GM12874 (cell line): Measurements from ENCODE around the gene FHOD3.

Experiments used
- TF ChIP-seq, protein P1 (sequence below): IDR thresholded peaks from 2 replicates; pipeline ENCODE4 v1.5.1; 2011; ENCODE audit warnings: low read depth, mild to moderate bottlenecking, control low read depth, low read length, moderate library complexity; ENCODE audit not compliant: insufficient read depth

The FHOD3 gene

DNA sequence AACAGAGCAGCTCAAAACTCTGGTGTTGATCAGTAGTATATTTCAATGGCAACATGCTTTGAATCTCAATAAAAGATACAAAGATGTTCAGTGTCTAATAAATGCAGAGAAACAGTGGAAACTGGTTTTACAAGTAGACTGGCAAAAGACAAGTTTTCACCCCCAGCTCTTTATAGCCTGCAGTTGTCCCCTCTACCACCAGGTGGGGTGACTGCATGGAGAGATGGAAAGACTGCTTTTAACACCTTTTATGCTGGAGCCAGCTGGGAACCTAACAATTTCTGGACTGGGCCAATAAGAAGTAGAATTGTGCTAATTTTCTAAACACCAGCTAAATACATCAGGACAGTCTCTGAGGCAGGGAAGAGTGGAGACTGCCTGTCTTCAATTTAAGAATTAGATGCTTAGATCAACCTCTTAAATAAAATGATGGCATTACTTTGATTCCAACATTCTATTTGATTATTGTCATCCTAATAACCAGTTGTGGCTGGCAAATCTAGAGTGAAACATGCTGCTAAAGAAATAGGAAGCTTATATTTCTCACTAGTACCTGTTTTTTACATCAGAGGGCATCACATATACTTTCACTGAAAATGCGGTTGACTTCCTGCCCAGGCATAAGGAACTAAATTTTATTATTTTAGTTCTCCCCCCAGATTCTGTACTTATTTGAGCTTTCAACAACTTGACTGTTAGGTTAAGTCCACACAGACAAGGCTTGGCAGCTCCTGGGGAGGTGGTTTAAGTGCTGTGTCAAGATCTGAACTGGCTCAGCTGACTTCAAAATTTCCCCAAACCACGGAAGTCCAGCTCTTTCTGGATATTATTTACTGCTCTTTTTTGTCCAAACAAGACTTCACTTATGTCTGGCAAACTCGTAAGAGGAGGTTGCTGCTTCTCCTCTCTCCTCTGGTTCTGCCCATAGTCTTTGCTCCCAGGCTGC lies 390.8 kb downstream of the FHOD3 start:
- TF ChIP-seq, protein P1, sequence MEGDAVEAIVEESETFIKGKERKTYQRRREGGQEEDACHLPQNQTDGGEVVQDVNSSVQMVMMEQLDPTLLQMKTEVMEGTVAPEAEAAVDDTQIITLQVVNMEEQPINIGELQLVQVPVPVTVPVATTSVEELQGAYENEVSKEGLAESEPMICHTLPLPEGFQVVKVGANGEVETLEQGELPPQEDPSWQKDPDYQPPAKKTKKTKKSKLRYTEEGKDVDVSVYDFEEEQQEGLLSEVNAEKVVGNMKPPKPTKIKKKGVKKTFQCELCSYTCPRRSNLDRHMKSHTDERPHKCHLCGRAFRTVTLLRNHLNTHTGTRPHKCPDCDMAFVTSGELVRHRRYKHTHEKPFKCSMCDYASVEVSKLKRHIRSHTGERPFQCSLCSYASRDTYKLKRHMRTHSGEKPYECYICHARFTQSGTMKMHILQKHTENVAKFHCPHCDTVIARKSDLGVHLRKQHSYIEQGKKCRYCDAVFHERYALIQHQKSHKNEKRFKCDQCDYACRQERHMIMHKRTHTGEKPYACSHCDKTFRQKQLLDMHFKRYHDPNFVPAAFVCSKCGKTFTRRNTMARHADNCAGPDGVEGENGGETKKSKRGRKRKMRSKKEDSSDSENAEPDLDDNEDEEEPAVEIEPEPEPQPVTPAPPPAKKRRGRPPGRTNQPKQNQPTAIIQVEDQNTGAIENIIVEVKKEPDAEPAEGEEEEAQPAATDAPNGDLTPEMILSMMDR = peak; percentile 83

DNA sequence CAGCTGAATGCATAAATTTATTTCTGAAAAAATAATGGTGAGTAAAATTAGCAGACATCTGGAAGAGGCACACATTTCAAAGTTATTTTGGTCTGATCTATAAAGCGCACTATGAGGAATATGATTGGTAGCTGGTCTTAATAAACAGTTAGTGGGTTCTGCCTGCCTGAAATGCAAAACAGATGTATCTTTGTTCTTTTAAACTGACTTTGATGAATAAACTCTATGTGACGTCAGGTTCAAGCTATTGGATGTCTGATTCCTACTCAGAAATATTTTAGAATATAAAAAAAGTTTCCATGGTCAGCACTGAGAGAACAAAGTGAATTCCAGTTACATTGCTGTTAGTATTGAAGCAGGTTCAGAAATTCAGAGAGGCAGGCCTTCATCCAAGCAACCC lies 394.9 kb downstream of the FHOD3 start:
- TF ChIP-seq, protein P1 = no peak

DNA sequence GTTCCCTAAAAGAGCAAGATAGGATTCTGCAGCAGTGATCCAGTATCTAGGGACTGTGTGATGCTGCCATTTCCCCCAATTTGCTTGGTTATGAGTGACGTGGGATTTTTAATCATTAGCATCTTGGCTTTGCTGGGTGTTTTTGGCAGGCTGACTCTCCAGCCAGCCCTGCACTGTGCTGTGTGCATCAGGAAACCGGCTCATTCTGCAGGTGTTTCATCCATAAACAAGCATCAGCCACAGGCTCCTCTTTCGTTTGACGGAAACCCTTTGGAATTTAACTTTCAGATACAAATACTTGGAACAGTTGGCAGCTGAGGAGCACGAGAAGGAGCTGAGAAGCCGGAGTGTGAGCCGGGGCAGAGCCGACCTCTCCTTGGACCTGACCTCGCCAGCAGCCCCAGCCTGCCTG lies 395.4 kb downstream of the FHOD3 start:
- TF ChIP-seq, protein P1 = no peak

DNA sequence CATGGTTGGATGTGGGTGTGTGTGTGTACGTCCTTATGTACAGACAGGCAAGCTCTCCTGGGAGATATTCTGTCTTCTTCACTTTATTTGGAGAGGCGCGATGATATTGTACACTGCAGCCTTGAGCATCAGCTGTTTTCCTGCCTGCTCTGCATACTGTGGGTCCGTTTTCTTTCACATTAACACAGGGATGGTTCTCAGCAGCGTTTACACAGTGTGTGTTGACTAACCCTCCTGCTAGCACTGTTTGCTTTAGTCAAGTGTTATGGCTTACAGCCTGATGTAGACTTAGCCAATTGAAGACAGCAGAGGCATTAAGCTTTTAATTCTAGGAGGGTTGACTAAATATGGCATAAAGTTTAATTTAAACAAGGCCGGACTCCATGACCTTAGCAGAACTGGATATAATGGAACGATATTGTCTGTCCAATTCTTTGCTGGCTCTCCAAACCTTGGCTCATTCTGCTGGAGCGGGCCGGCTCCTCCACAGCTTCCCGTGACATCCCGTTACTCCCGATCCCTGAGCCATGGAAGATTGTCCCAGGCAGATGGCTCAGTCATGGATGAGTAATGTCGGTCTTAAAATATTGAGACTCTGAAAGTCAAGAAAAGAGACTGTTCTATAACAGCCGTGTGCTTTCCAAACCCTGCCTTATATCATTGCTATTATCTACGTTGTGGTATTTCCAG lies 396.6 kb downstream of the FHOD3 start:
- TF ChIP-seq, protein P1 = no peak

DNA sequence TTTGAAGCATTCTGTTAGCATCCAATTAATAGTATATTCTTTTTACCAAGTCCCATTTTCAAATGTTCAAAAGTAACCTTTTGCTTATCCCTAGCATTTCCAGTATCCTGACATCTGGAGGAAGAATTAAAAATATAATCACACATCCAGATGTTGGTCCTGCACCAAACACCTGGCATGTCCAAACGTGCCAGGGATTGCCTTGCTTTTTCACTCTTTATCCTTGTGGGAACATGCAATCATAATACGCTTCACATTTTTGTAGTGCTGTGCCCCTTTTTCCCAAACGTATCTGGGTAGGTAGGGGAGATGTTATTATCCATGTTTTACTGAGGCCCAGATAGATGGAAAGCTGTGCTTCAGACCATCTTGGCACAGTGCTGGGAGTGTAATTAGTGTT lies 398.3 kb downstream of the FHOD3 start:
- TF ChIP-seq, protein P1 = no peak

DNA sequence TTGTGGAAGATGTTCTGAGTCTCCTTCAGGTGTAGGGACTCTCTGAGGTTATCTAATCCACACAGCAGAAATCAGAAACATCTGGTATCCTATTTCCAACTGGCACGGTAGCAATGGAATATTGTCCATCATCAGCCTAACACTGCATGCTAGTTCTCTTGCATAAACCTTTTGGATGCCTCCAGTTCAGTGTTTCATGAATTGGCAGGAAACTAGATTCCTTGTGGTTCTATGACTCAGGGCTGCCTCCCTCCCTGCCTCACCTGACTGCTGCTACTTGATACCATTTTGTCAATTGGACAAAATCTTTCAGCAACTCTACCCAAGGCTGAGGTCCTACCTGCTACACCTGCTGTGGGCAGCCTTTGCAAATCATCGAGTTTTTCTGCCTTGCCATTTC lies 400.4 kb downstream of the FHOD3 start:
- TF ChIP-seq, protein P1 = no peak

DNA sequence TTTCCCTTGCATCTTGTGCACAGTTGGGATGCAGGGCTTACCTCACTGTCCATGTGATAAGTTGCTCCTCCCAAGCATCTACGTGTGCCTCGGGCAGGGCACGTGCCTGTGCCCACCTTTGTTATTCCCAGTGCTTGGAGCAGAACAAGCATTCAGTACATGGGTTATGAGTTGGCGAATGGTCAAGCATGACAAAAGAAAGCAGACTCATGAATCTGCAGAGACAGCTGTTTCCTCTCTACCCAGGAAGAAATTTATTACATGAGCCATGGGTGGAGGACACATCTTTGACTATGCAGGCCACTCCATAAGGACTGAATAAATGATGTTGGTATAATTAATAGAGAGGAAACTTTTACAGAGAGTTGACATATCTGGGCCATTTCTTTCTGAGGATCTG lies 403.4 kb downstream of the FHOD3 start:
- TF ChIP-seq, protein P1 = no peak
